ENCODE results near the gene SSTR5. TPM values are rescaled to one million over a fixed set of nuclear protein-coding genes. Genes with fewer than 3 reads are reported as not detected.

The SSTR5 gene
- total RNA-seq, 6 donors from 2014 or later = not detected

- Histone ChIP-seq H3K9me3 (peaks cover 0 to 11% (median 0%) of the 10 kb centered on the region in 4 donors), H3K4me3 (no peak overlapping the region), H3K27me3 (peaks cover 0 to 11% (median 2%) of the 10 kb centered on the region in 4 donors), H3K27ac (no peak overlapping the region), H3K4me1 (no peaks in the 10 kb centered on the region), H3K36me3 (no peaks in the 10 kb centered on the region)
- ATAC-seq (ENCODE audit: low FRiP score in 2 of 2) = no peak
- WGBS, 2 donors = 28% methylated on average over 25 of the region's 33 CpGs; no CpG with 5 or more reads in 1 of the 2 donors
- TF ChIP-seq, protein P1, sequence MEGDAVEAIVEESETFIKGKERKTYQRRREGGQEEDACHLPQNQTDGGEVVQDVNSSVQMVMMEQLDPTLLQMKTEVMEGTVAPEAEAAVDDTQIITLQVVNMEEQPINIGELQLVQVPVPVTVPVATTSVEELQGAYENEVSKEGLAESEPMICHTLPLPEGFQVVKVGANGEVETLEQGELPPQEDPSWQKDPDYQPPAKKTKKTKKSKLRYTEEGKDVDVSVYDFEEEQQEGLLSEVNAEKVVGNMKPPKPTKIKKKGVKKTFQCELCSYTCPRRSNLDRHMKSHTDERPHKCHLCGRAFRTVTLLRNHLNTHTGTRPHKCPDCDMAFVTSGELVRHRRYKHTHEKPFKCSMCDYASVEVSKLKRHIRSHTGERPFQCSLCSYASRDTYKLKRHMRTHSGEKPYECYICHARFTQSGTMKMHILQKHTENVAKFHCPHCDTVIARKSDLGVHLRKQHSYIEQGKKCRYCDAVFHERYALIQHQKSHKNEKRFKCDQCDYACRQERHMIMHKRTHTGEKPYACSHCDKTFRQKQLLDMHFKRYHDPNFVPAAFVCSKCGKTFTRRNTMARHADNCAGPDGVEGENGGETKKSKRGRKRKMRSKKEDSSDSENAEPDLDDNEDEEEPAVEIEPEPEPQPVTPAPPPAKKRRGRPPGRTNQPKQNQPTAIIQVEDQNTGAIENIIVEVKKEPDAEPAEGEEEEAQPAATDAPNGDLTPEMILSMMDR (IDR thresholded peaks at IDR 0.05) = peak; percentile 46 to 80 (median 69)
- TF ChIP-seq POLR2AphosphoS5 (IDR thresholded peaks at IDR 0.05) (no peak), EP300 (IDR thresholded peaks at IDR 0.05) (no peak), POLR2A (IDR thresholded peaks at IDR 0.05) (no peak)
- peak in 1 of 2 donors; percentile 90 for DNase-seq
Measured at GRCh38 chr16:1057252-1057932, 15.2 kb upstream of the SSTR5 start.

DNA sequence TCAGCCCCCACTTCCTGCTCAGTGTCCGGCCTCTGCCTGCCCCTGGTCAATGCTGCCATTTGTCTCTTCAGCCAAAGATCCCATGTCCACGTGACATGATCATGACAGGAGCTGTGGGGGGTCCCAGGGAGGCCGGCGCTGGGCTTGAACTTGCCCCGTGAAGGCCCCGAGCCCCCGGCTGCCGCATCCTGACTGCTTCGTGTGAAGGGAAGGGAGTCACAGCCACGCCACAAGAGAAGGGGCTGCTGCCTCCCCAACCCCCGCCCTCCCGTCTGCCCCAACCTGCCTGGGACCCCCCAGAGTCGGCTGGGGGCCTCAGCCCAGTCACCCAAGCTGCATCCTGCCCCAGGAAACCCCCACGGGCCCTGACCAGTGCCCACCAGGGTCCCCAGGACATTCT lies 14.3 kb upstream of the SSTR5 start:
- ATAC-seq (ENCODE audit: low FRiP score in 2 of 2) (no peak), DNase-seq (peak in 1 of 2 donors; percentile 77)
- H3K4me1 ChIP-seq = no peaks in the 10 kb centered on the region
- 29 to 46% methylated on average over 7 to 11 of the region's 14 CpGs for WGBS, 2 donors
- H3K9me3 ChIP-seq = peaks cover 0 to 11% (median 0%) of the 10 kb centered on the region in 4 donors
- no peaks in the 10 kb centered on the region for H3K36me3 ChIP-seq
- H3K27ac ChIP-seq = no peak overlapping the region
- no peak overlapping the region for H3K4me3 ChIP-seq
- TF ChIP-seq, protein P1 (IDR thresholded peaks at IDR 0.05) = no peak
- TF ChIP-seq POLR2AphosphoS5 (IDR thresholded peaks at IDR 0.05) = no peak
- TF ChIP-seq POLR2A (IDR thresholded peaks at IDR 0.05) = no peak
- TF ChIP-seq EP300 (IDR thresholded peaks at IDR 0.05) = no peak
- peaks cover 0 to 11% (median 2%) of the 10 kb centered on the region in 4 donors for H3K27me3 ChIP-seq

DNA sequence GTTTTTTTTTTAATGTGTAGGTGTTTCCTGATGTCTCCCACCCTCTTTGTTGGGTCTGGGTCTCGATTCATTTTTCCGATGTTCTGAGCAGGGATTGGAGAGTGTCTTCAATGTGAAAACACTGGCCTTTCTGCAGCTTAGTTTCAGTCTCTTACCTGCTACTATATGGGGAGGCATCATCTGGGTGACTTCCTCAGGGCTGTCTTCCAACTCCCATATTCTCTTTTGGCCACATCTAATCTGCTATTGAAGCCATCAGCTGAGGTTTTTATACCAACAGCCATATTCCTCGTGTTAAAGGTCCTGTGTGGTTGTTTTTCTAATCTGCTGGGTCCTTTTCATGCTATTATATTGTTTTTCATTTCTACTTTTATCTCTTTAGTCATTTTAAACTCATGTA lies 13.2 kb upstream of the SSTR5 start:
- H3K27me3 ChIP-seq = peaks cover 0 to 11% (median 2%) of the 10 kb centered on the region in 4 donors
- DNase-seq (no peak), ATAC-seq (ENCODE audit: low FRiP score in 2 of 2) (no peak)
- H3K9me3 ChIP-seq = peaks cover 0 to 11% (median 0%) of the 10 kb centered on the region in 4 donors
- no peak overlapping the region for H3K4me3 ChIP-seq
- H3K4me1 ChIP-seq = no peaks in the 10 kb centered on the region
- no peak overlapping the region for H3K27ac ChIP-seq
- TF ChIP-seq POLR2A (IDR thresholded peaks at IDR 0.05) (no peak), EP300 (IDR thresholded peaks at IDR 0.05) (no peak), POLR2AphosphoS5 (IDR thresholded peaks at IDR 0.05) (no peak)
- TF ChIP-seq, protein P1 (IDR thresholded peaks at IDR 0.05) = no peak
- WGBS, 2 donors = 87 to 88% methylated on average over 3 of the region's 3 CpGs
- H3K36me3 ChIP-seq = no peaks in the 10 kb centered on the region

GRCh38 chr16:1060416-1061340 lies 11.9 kb upstream of the SSTR5 start:
- DNase-seq = peak in 1 of 2 donors; percentile 63
- WGBS, 2 donors = 80 to 86% methylated on average over 17 to 42 of the region's 42 CpGs

More at GRCh38 chr16:1060416-1061340, 11.9 kb upstream of the SSTR5 start:
- H3K9me3 ChIP-seq = peaks cover 0 to 11% (median 0%) of the 10 kb centered on the region in 4 donors
- ATAC-seq (ENCODE audit: low FRiP score in 2 of 2) = no peak
- H3K36me3 ChIP-seq = no peaks in the 10 kb centered on the region
- H3K27ac ChIP-seq = no peak overlapping the region
- no peaks in the 10 kb centered on the region for H3K4me1 ChIP-seq
- TF ChIP-seq EP300 (IDR thresholded peaks at IDR 0.05) (no peak), POLR2AphosphoS5 (IDR thresholded peaks at IDR 0.05) (no peak), POLR2A (IDR thresholded peaks at IDR 0.05) (no peak)
- H3K4me3 ChIP-seq = no peak overlapping the region
- H3K27me3 ChIP-seq = peaks cover 0 to 6% (median 3%) of the 10 kb centered on the region in 4 donors

All from upper lobe of left lung (tissue), 6 donors.